Keratinocyte (primary cell): ENCODE data around the gene THOC6. TPM values are rescaled to one million over a fixed set of nuclear protein-coding genes. Genes with fewer than 3 reads are reported as not detected.
"Not testable (repeated sequence)": the region's sequence is repeated elsewhere in the genome, so short reads cannot be mapped to it uniquely, and the experiment has no call there.

ENCODE experiments used
- DNase-seq: peaks from one replicate; pipeline ENCODE4 v3.0.0-alpha.2; 2011; ENCODE audit warnings: low read depth, missing footprints, low spot score
- FAIRE-seq: peaks from 2 replicates; lab custom pipeline; 2011; peaks lifted over from hg19 to GRCh38; lab: Jason Lieb, UNC
- H2AFZ ChIP-seq: 2 replicates; pipeline ENCODE4 v1.6.0; 2012; ENCODE audit warnings: low read length, control low read depth, inconsistent platforms; ENCODE audit not compliant: control insufficient read depth
- H3K27ac ChIP-seq: 2 replicates; pipeline ENCODE4 v1.5.1; 2011; ENCODE audit warnings: low read length; ENCODE audit not compliant: control insufficient read depth, insufficient read depth
- H3K27me3 ChIP-seq: 3 replicates; pipeline ENCODE4 v1.6.0; 2011; ENCODE audit warnings: low read length; ENCODE audit not compliant: control insufficient read depth, insufficient read depth; ENCODE audit errors: extremely low read depth
- H3K36me3 ChIP-seq, 2 experiments: 2 replicates in 1 of 2; 3 replicates in 1 of 2; pipeline ENCODE4 v1.5.1; 2011; ENCODE audit warnings: low read length in 2 of 2, mild to moderate bottlenecking in 1 of 2; ENCODE audit not compliant: control insufficient read depth in 2 of 2, insufficient read depth in 2 of 2; ENCODE audit errors: extremely low read depth in 1 of 2
- H3K4me1 ChIP-seq: 3 replicates; pipeline ENCODE4 v1.5.1; 2011; ENCODE audit warnings: low read length; ENCODE audit not compliant: control insufficient read depth, insufficient read depth; ENCODE audit errors: extremely low read depth
- H3K4me2 ChIP-seq: 3 replicates; pipeline ENCODE4 v1.6.0; 2011; ENCODE audit warnings: low read depth, low read length; ENCODE audit not compliant: control insufficient read depth, insufficient read depth; ENCODE audit errors: extremely low read depth
- H3K4me3 ChIP-seq, 3 experiments: fragments of 200-600 bp in 1 of 3; sonication (generic) in 1 of 3; 2 replicates in 2 of 3; 3 replicates in 1 of 3; pipeline ENCODE4 v1.5.1; 2011 to 2016; ENCODE audit warnings: low read length in 3 of 3, mild to moderate bottlenecking in 3 of 3, control low read depth in 2 of 3, inconsistent platforms in 1 of 3, low read depth in 1 of 3, mixed read lengths in 1 of 3, mixed run types in 1 of 3, moderate library complexity in 1 of 3; ENCODE audit not compliant: control insufficient read depth in 2 of 3, insufficient read depth in 2 of 3; ENCODE audit errors: extremely low read depth in 1 of 3
- H3K79me2 ChIP-seq: 2 replicates; pipeline ENCODE4 v1.6.0; 2012; ENCODE audit warnings: low read length; ENCODE audit not compliant: control insufficient read depth, insufficient read depth
- H3K9ac ChIP-seq: 3 replicates; pipeline ENCODE4 v1.6.0; 2011; ENCODE audit warnings: low read length; ENCODE audit not compliant: control insufficient read depth, insufficient read depth; ENCODE audit errors: extremely low read depth
- H3K9me1 ChIP-seq: 3 replicates; pipeline ENCODE4 v1.6.0; 2011; ENCODE audit warnings: low read length; ENCODE audit not compliant: control insufficient read depth, insufficient read depth; ENCODE audit errors: extremely low read depth
- H3K9me3 ChIP-seq: 2 replicates; pipeline ENCODE4 v1.5.1; 2012; ENCODE audit warnings: low read depth, low read length; ENCODE audit not compliant: control insufficient read depth
- H4K20me1 ChIP-seq: 3 replicates; pipeline ENCODE4 v1.6.0; 2011; ENCODE audit warnings: low read length; ENCODE audit not compliant: control insufficient read depth, insufficient read depth; ENCODE audit errors: extremely low read depth
- CTCF ChIP-seq, 3 experiments: IDR thresholded peaks in 1 of 3; conservative IDR thresholded peaks in 1 of 3; optimal IDR thresholded peaks in 1 of 3; 2 replicates in 2 of 3; 3 replicates in 1 of 3; pipeline versions ENCODE3 to v1.5.1; 2011; ENCODE audit warnings: low read length in 3 of 3, mild to moderate bottlenecking in 3 of 3, moderate library complexity in 2 of 3, control low read depth in 1 of 3, inconsistent platforms in 1 of 3; ENCODE audit not compliant: insufficient read depth in 2 of 3; ENCODE audit errors: extremely low read depth in 1 of 3
- EZH2 ChIP-seq: IDR thresholded peaks from one replicate; pipeline ENCODE4 v1.6.1; 2012; ENCODE audit warnings: inconsistent platforms, mild to moderate bottlenecking, low read length, moderate library complexity
- dilution Hi-C: fragments of 300-500 bp; cut with MboI; formaldehyde crosslinking; loops from one replicate; pipeline ENCODE4 v1.7.0; 2020; ENCODE audit warnings: low sequenced_read_pairs; ENCODE audit not compliant: extremely low pct_ligation_motif_present
- polyA plus RNA-seq, 5 experiments: library from polyadenylated mRNA; depleted of rRNA in 3 of 5; stranded (reverse) in 3 of 5; stranded (forward) in 1 of 5; unstranded in 1 of 5; fragments of >200 nt; gene quantifications; 1 replicate in 1 of 5; 2 replicates in 3 of 5; 3 replicates in 1 of 5; pipeline versions ENCODE4 v1.2.1 to v1.2.3, GENCODE V29; 2011 to 2012; ENCODE audit warnings: missing spikeins in 2 of 5, low read depth in 1 of 5, low replicate concordance in 1 of 5

Gene THOC6
- polyA plus RNA-seq, 1 donor (not counting 4 experiments of a cell fraction or from before 2014, with no cell fraction given) = 10.3 TPM

GRCh38 chr16:3066440-3066748 lies 42.6 kb downstream of the THOC6 start:
- Histone ChIP-seq H3K79me2 (no peaks in the 10 kb centered on the region), H3K27me3 (no peaks in the 10 kb centered on the region), H4K20me1 (no peaks in the 10 kb centered on the region), H3K36me3 (no peaks in the 10 kb centered on the region), H3K4me1 (peaks cover 5% of the 10 kb centered on the region), H3K9me3 (no peaks in the 10 kb centered on the region), H2AFZ (no peak overlapping the region), H3K9me1 (no peaks in the 10 kb centered on the region), H3K4me2 (no peak overlapping the region), H3K4me3 (no peak overlapping the region), H3K27ac (no peak overlapping the region), H3K9ac (no peak overlapping the region)
- FAIRE-seq (no peak), DNase-seq (no peak)
- TF ChIP-seq EZH2 (no peak), CTCF (optimal IDR thresholded peaks at IDR 0.05 in 1 of 3, IDR thresholded peaks at IDR 0.05 in 1 of 3, conservative IDR thresholded peaks at IDR 0.05 in 1 of 3; ENCODE audit: extremely low read depth in 1 of 3, insufficient read depth in 2 of 3, low read length in 3 of 3) (no peak)
- dilution Hi-C loops = no loop called here

GRCh38 chr16:3068487-3068886 lies 44.7 kb downstream of the THOC6 start:
- Histone ChIP-seq H2AFZ (no peak overlapping the region), H3K9me3 (no peaks in the 10 kb centered on the region), H3K4me2 (no peak overlapping the region), H3K9me1 (no peaks in the 10 kb centered on the region), H3K36me3 (no peaks in the 10 kb centered on the region), H3K27ac (no peak overlapping the region), H3K4me1 (peaks cover 5% of the 10 kb centered on the region), H3K27me3 (no peaks in the 10 kb centered on the region), H3K9ac (no peak overlapping the region), H3K4me3 (no peak overlapping the region), H4K20me1 (no peaks in the 10 kb centered on the region), H3K79me2 (no peaks in the 10 kb centered on the region)
- FAIRE-seq (no peak), DNase-seq (no peak)
- dilution Hi-C loops = no loop called here
- TF ChIP-seq EZH2 = no peak
- no peak for TF ChIP-seq CTCF (optimal IDR thresholded peaks at IDR 0.05 in 1 of 3, IDR thresholded peaks at IDR 0.05 in 1 of 3, conservative IDR thresholded peaks at IDR 0.05 in 1 of 3; ENCODE audit: extremely low read depth in 1 of 3, insufficient read depth in 2 of 3, low read length in 3 of 3)

GRCh38 chr16:3069146-3069545 lies 45.3 kb downstream of the THOC6 start:
- H3K9ac ChIP-seq, H3K27ac ChIP-seq, H3K36me3 ChIP-seq, H4K20me1 ChIP-seq, H3K79me2 ChIP-seq, H2AFZ ChIP-seq, dilution Hi-C loops, H3K9me1 ChIP-seq, H3K4me3 ChIP-seq, H3K9me3 ChIP-seq, H3K27me3 ChIP-seq, FAIRE-seq, H3K4me2 ChIP-seq, H3K4me1 ChIP-seq, DNase-seq: not testable (repeated sequence)
